HG03108 (cell line): ENCODE data around the gene BMPR1B.

Experiments
- ATAC-seq: cut with Tn5 transposase; IDR thresholded peaks from one replicate; pipeline ENCODE4 v1.9.1; 2021; ENCODE audit warnings: moderate library complexity; ENCODE audit not compliant: unreplicated experiment

BMPR1B gene

DNA sequence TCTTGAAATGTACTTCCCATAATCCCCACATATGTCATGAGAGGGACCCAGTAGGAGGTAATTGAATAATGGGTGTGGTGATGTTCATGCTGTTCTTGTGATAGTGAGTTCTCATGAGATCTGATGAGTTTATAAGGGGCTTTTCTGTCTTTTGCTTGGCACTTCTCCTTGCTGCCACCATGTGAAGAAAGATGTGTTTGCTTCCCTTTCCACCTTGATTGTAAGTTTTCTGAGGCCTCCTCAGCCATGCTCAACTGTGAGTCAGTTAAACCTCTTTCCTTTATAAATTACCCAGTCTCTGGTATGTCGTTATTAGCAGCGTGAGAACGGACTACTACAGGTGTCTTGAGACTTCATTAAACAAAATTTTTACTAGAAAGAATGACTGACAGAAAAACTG, 323.2 kb downstream of the BMPR1B start:
- no peak for ATAC-seq

DNA sequence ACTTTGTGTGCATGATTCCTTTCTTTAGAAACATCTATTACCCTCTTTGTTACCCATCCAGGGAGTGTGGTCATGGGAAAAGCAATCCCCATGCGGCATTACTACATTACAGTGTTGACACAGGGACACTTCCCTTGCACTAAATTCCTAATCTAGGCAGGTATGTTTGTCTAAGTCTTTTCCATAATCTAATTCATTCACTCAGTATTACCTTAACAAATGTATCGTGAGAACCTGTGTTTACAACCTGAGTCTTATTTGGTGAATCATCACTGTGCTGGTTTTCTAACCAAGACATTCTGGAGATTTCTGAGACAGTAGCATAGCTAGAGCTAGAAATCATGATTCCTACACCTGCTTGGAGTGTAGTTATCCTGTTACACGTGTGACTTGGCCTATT, 326.8 kb downstream of the BMPR1B start:
- ATAC-seq: no peak

GRCh38 chr4:95085124-95085833, 327.5 kb downstream of the BMPR1B start:
- ATAC-seq: no peak

- no peak for ATAC-seq
Observed at GRCh38 chr4:95086551-95086950, 328.8 kb downstream of the BMPR1B start.

DNA sequence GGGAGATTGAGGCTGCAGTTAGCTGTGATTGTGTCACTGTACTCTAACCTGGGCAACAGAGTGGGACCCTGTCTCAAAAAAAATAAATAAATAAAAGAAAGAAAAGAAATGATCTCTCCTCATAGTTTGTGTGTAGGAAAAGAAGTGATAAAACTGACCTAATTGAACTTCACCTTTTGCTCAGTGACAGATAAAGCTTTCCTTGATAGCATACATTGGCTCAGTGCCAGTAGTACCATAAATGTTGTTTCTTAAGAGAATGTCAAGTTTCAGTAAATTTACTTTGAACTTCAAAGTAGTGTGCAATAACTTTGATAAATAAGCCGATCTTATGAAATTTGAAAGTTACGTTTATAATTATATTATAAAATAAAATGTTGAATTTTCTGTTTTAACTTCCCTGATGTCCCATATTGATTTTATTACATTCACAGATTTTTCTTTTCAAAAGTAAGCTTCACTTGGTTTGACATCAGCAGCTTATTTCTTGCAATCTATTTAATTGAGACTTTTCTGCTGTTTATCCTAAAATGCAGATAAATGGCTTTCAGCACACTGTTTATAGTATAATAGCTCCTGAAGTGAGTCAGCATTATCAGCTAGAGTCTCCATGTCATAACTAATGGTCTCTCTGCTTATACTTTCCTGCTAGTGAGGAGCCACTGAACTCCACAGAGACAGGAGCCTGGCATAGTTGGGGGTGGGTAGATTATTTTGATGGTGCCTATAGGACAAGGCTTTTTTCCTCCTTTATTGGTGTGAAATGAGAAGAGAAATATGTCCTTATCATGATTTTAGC, 330.1 kb downstream of the BMPR1B start:
- ATAC-seq: no peak

DNA sequence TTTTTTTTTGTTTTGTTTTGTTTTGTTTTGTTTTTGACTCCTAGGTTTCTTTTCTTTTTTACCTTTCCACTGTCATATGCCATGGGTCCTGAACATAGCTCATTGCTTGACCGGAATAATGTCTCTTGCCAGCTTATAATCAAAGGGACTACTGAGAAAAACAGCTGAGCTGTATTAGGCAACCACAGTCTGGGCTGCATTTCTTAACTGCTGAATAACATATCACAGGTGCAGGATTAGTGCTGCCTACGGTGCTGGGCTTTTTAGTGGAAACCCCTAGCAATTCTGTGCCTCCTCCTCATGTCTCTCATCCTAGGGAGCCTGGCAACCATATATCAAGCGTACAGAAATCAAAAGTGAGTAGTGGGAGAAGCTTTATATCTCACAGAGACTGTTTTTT, 333.5 kb downstream of the BMPR1B start:
- no peak for ATAC-seq

- ATAC-seq: no peak
Observed at GRCh38 chr4:95092766-95093165, 335.0 kb downstream of the BMPR1B start.

GRCh38 chr4:95093460-95093859, 335.7 kb downstream of the BMPR1B start:
- ATAC-seq: no peak

- no peak for ATAC-seq
Observed at GRCh38 chr4:95093936-95094929, 336.5 kb downstream of the BMPR1B start.

GRCh38 chr4:95095348-95095974, 337.7 kb downstream of the BMPR1B start:
- ATAC-seq: no peak

DNA sequence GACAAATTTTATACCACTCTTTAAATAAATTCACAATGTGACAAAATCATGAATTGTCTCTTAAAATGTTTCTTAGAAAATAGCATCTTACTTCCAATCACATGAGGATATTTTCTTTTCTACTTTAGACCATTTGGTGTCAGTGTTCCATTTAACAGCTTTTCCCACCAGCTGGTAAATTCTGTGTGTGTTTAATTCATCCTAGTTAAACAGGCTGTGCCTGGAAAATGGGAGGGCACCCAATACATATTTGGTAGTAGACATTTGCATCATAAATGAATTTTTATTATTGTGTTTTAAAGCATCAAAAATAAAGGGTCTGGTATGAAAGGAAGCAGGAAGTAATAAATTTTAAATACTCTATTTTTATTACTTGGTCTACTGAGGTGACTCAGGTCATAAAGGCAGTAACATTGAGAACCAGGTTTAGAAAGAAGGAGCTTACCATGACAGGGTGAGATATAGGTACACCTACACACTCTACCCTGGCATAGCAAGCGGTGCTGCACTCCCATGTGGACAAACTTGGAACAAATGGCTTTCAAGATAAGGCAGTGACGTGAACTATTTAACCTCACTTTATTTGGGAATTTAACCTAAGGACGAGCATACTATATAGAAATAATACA, 344.5 kb downstream of the BMPR1B start:
- no peak for ATAC-seq

- ATAC-seq: no peak
Observed at GRCh38 chr4:95105112-95105511, 347.4 kb downstream of the BMPR1B start.

DNA sequence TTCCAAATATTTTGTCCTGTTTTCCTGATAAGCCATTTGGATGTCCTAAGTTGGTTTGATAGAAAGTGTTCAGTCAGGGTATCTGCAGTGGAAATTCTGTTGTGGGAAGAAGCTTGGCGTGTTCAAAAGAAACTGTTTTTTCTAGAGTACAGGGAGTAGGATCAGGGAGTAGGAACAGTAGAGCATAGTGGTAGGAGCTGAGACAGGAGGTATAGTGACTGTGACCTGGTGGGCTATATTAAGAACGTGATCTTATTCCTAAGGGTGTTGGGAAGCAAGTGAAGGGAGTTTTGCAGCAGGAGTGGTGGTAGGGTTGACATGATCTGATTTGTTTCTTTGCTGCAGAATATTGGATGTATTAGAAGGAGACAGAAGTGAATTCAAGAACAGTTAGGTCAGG, 348.2 kb downstream of the BMPR1B start:
- no peak for ATAC-seq

DNA sequence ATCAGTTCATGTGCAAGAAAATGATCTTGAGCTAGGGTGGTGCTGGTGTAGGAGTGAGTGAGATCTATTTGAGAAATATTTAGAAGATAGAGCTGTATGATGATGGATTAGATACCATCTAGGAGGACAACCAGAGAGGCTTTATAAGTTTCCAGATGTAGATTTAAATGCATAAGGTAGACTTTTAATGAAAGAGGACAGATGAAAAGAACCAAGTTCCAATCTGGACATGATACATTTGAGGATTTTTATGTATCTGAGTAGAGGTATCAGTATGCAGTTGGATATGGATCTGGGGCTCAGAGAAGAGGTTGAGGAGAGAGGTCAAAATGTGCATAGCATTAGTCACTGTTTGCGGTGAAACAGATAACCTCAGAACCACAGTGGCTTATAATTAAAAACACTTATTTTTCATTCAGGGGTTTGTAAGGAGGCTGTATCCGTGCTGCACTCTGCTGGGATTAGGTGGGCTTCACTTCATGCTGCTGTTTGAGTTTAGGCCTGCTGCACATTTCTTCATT, 348.7 kb downstream of the BMPR1B start:
- ATAC-seq: no peak

DNA sequence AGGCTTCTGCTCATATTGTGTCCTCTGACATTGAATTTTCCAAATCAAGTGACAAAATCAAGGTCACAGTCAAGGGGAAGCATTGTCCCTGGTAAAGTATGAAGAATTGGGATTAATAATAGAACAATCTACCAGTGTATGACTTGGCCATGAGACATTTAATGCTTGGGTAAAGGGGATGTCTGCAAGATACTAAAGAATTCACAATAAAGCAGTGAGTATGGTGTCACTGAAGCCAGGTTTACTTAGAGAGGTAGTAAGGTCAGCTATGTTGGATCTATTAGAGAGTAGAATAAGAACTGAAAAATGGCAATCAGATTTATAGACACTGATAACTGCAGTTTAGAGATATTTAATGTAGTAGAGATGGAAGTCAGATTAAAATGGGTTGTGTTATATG, 349.2 kb downstream of the BMPR1B start:
- no peak for ATAC-seq

DNA sequence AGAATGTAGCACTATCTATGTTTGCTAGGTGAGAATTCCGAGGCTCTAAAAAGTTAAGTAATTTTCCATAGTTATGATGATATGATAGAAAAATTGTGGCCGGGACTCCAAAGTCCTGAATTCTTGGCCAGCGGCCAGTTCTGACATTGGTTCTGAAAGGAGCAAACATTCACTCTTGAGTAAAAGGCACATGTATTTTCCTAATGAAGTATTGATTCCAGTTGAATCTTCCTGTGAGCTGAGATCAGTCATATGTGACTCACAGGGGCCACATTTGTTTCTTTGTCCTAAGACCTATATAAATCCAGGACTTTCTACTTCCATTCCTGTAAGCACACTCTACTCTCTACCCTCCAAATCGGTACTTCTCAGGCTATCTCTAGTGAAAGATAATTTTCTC, 349.9 kb downstream of the BMPR1B start:
- no peak for ATAC-seq

GRCh38 chr4:95108883-95109421, 351.2 kb downstream of the BMPR1B start:
- no peak for ATAC-seq

- ATAC-seq: no peak
Observed at GRCh38 chr4:95114521-95114920, 356.8 kb downstream of the BMPR1B start.

GRCh38 chr4:95118497-95118896, 360.7 kb downstream of the BMPR1B start:
- no peak for ATAC-seq

DNA sequence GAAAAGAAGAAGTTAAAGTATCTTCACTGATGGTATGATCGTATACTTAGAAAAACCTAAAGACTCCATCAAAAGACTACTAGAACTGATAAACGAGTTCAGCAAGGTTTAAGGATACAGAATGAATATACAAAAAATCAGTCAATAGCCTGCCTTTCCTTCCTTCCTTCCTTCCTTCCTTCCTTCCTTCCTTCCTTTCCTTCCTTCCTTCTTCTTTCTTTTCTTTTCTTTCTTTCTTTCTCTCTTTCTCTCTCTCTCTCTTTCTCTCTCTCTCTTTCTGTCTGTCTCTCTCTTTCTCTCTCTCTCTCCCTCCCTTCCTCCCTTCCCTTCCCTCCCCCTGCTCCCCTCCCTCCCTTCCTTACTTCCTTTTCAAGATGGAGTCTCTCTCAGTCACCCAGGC, 362.7 kb downstream of the BMPR1B start:
- ATAC-seq: no peak
